GM21515 (cell line): ENCODE results near the gene ANKRD34C.
A peak's percentile ranks its signal among the peaks of the same experiment; 100 is the strongest.

Source experiments
- ATAC-seq: cut with Tn5 transposase; IDR thresholded peaks from one replicate; pipeline ENCODE4 v1.9.1; 2021; ENCODE audit not compliant: unreplicated experiment

The ANKRD34C gene

DNA sequence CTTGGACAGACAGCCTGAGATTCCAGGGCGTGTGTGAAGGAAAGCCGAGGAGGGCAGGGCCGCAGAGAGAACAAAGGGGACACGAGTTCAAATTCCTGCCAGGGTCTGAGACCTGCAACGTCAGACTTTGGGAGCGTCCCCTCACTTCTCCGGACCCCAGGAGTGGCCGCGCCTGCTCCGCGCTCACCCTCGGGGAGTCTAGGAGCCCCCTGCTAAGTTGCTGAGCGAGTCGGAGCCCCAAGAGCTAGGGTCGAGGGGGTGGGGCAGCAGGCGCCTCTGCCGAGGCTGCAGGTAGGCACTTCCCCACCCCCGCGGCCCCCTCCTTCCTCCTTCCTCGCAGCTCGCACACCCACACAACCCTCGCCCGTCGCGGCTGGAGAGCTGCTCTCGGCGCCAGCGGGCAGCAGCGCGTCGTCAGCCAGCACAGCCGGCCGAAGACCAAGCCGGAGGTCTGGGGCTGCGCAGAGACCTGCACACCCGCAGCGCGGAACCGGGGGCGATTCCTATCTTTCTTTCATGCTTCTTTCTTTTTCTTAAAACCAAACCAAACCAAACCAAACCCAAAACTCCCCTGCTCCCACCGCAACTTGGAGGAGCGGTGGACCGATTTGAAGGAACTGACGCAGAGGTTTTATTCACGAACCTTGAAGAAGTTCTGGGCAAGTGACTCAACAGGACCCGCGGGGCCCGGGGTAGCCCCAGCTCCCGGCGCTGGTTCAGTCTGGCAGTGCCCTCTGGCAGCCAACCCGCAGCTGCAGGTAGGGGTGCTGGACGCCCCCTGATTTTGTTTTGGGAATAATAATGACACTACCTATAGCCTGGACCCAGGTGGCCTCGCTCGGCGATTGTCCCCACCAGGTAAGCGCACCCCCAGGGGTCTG is at the start of gene ANKRD34C:
Gene ANKRD34C, plus strand, starts transcription at position 352 of the 881 bp plus-strand sequence. CDS start 10,563 bp downstream, outside the sequence.
- no peak for ATAC-seq

GRCh38 chr15:79233236-79233635 is 49.3 kb upstream of the ANKRD34C start:
- no peak for ATAC-seq

DNA sequence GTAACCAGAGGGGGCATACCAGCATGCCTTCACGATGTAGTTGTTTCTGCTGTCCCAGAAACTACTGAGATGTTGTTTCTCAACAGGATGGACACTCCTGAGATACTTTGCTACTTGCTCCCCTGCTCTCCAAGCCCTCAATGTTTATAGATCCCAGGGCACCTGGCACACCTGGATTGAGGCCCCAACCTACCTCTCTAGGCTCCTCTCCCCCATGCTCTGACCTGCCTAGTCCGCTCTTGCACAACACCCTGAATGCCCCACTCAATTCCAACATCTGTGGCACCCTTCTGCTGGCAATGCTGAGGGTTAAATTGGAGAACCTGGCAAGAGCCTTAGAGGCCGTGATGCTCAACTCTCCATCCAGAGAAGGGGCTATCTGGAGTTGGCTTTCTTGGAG is 42.5 kb upstream of the ANKRD34C start:
- no peak for ATAC-seq

DNA sequence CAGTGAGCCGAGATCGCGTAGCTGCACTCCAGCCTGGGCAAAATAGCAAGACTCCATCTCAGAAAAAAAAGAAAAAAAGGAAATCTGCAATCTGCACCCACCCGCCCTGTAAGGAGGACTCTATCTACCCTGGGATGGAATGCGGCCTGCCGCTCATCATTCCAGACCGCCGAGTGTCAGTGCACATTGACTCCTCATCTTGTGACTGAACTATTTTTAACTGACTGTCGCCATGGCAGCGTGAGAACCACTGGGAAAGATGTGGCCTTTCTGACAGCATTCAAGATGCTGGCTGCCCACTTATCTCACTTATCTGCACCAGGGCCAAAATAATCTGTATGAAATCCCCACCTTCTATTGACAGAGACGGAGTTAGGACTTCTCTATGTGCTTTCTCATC is 38.8 kb upstream of the ANKRD34C start:
- ATAC-seq: no peak

DNA sequence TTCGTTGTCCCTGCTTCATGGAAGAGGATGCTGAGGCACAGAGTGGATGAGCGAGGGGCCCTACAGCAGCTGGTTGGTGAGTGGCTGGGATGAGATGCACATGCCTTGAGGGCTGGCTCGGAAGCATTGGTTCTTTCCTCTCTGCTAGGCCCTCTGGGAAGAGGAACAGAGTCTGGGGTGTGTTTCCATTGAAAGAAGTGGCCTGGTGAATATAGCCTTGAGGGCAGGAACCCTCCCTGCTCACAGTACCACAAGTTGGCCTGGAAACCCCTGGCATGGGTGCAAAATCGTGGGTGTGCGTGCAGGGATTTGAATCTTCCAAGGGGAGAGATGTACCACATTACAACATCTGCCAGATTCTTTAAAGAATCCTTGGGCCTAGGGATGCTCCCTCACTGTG is 37.6 kb upstream of the ANKRD34C start:
- ATAC-seq: no peak

- ATAC-seq: no peak
Observed at GRCh38 chr15:79248183-79248582, 34.3 kb upstream of the ANKRD34C start.

DNA sequence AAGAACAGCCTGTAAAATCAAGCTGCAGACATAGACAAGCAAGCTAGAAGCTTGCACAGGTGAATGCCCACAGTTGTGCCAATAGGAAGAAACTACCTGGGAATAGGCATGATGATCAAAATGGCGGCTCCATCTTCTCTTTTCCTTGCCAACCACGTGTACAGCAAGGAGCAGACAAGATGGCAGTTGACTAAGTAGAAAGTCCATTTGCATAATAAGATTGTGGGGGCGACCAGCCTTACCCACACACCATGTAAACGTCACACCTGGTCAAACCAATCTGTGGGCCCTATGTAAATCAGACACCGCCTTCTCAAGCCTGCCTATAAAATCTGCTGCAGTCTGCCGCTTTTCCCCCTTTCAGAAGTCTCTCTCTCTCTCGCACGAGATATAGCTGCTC is 25.1 kb upstream of the ANKRD34C start:
- no peak for ATAC-seq

- ATAC-seq: no peak
Observed at GRCh38 chr15:79261836-79262235, 20.7 kb upstream of the ANKRD34C start.

- ATAC-seq: no peak
Observed at GRCh38 chr15:79265167-79265566, 17.4 kb upstream of the ANKRD34C start.

DNA sequence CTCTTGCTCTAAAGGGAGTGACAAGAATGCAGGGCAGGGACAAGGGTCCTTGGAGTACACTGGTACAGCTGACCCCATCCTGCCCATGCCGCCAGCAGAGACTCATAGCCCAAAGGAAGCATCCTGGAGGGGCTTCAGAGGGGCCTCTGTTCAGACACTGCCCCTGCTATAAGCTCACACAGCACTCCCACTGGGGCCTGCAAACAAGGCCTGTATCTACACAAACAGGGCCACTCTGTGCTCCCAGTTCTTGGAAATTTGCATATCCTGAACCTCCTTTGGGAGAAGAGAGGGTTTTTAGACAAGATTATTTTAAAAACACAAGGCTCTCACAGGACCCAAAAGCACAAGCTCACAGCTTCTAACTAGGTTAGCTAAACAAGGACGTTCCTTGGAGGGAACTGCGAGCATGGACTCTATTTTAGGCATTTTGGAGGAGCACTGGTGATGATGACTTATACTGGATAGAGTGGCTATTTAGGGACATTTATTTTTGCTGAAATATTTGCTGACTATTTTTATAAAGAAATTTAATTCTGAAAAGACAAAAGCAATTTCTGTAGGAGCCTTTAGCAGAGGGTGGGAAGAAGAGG is 16.4 kb upstream of the ANKRD34C start:
- no peak for ATAC-seq

DNA sequence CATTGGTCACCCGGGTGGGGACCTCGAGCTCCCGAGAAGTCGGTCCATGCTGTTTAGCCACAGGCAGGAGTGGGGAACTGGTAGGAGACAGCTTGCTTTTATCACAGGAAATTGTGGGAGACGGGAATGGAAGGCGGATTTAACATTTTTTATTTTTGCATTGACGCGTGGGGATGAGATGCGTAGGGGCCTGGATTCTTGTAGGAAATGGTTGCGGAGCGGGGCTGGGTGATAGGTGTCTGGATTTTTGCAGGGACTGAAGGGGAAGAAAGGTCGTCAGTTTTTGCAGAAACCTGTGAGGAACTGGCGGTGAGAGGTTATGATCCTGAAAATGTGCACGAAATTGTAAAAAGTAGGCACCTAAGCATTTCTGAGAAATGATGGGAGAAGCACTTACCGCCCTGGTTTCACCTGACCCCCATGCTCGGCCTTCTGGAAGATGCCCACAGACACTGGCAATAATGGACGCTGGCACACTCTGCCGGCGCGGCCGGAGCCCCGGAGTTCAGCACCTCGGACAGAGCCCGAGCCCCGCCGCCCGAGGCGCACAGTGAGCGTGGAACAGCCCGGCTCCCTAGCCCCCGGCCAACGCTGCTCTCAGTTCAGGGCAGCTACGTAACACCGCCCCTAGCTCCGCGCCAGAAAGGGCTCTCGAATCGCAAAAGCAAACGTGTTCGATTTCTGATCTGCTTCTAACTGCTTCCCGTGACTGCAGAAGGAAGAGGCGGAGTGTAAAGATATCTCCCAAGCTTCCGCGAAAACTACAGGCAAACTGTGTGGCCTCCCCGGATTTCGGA is 928 bp downstream of the ANKRD34C start:
- ATAC-seq: no peak

DNA sequence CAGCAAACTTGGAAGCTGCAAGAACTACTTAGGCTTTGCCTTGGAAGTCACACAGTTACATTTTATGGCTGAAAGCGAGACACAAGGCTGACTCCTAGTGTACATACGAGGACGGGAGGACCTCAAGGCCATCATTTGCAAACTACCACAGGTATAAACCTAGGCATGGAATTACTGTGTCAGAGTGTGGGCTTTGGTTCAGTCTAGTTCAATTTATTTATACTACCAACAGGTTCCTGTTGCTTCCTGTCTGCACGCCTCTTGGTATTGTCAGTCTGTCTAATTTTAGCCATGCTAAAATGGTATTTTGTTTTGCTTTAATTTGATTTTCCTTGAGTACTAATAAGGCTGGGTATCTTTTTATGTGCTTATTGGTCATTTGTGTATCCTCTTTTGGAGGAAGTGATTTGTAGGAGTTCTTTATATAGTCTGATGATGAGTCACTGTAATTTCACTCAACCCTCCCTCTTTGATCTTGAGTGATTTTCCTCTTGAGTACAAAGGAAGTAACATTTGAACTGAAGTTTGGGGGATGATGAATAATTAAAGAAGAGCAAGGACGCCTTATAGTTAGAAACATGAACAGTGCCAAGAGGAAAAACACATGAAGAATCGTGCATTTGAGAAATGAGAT is 8.2 kb downstream of the ANKRD34C start:
- no peak for ATAC-seq

DNA sequence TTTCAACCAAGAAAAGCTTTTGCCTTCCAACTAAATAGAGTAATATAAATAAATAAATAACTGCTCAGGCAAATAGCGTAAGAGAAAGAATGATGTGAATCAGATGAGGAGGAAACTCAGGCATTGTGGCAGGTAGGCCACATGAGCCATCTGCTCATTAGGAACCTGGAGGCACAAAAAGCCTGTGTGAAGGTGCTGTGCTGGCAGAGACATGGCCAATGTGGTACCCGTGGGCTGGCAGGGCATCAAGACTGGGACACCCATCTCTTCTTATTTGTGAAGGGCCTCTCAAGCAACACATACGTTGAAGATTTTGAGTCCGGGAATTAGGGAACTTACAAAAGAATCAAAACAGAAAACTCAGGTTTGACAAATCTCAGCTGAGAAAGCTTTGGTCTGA is 9.5 kb downstream of the ANKRD34C start:
- no peak for ATAC-seq

GRCh38 chr15:79294075-79294474 is 11.6 kb downstream of the ANKRD34C start:
- ATAC-seq: no peak

- ATAC-seq: no peak
Observed at GRCh38 chr15:79296583-79296982, 14.1 kb downstream of the ANKRD34C start.

DNA sequence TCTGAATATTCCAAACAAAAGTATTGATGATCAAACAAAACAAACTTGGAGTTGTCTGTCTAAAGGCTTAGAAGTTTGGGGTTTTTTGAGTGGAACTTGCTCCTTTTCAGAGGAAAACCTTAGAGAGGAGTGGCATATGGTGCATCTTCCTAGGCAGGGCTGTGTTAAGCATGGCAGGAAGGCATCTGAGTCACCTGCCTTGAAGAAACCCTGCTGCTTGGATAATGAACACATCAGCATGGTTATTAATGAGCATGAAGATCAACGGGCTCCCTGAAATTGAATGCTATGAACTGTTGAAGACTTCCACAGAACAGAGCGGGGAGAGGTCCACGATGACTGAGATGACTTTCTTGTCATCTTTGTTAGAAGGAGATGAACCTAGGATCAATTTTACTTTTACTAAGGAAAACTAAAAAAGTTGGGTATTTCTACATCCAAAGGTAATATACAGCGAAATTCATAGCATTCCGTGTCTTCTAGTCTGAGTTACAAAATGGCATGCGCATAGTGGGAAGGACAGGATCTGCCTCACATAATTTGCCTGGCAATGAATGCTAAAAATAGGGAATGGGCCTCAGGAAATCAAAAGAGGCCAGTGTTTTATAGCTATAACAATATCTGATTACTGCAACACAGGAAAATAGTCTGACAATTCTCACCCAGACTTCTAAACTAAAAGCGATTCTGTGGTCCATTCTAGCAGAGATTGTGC is 16.8 kb downstream of the ANKRD34C start:
- no peak for ATAC-seq

DNA sequence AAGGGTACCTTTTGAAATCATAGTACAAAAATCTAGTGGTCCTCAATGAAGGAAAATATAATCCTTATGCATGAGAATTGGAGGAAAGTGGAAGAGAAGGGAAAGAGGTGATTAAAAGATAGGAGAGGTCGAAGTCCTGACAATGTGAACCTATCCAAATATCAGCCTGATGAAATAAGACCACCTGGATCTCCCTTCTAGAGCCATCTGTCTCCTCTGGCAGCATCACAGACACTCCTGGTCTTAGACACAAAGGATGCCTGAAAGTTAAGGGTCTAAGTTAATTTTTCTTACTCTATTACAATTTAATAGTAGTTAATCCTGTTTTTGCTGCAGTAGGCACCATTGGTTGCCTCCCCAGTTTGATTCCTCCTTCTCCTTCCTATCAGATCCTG is 17.3 kb downstream of the ANKRD34C start:
- ATAC-seq: no peak

DNA sequence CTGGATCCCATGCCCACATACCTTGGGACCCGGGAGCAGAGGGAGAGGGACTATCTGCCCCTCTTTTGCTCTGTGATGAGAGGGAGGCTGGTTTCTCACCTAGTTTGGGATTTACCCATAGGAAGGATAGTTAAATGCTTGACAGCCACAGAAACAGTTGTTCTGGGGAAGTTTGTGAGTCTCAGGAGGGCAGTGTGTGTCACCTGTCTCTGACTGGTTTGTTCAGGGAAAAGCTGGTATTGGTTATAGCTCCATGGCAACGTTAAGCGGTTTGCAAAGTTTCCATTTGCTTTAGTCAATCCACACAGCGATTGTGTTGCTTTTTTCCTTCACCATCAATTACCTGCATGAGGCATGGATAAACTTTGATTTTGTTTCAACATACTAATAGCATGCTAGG is 24.7 kb downstream of the ANKRD34C start:
- ATAC-seq: no peak

- no peak for ATAC-seq
Observed at GRCh38 chr15:79308874-79309273, 26.4 kb downstream of the ANKRD34C start.

DNA sequence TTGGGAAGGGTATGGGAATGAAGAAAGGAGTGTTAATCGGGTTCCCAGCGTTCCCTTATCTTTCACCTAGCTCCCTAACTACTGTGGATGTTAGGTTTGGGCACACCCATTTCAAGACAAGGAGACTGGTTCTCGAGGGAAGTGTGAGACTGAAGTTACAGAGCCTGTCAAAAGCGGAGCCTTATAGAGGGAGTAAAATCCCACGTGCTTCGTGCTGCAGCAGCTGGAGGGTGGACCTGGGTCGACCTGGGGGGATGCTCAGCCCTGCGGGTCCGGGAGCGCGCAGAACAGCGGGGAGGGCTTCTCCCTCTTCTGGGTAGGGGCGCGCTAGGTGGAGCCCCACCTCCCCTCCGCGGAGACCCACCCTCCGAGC is 28.1 kb downstream of the ANKRD34C start:
- ATAC-seq: peak; percentile 33
